DMS53 treated with DMSO at 0.1 percent for 48 hours (cell line): Measurements from ENCODE around the gene NRG2.

Source experiments
- DNase-seq: peaks from one replicate; lab custom pipeline; 2025; ENCODE audit not compliant: unreplicated experiment; lab: John Stamatoyannopoulos, UW

The NRG2 gene

DNA sequence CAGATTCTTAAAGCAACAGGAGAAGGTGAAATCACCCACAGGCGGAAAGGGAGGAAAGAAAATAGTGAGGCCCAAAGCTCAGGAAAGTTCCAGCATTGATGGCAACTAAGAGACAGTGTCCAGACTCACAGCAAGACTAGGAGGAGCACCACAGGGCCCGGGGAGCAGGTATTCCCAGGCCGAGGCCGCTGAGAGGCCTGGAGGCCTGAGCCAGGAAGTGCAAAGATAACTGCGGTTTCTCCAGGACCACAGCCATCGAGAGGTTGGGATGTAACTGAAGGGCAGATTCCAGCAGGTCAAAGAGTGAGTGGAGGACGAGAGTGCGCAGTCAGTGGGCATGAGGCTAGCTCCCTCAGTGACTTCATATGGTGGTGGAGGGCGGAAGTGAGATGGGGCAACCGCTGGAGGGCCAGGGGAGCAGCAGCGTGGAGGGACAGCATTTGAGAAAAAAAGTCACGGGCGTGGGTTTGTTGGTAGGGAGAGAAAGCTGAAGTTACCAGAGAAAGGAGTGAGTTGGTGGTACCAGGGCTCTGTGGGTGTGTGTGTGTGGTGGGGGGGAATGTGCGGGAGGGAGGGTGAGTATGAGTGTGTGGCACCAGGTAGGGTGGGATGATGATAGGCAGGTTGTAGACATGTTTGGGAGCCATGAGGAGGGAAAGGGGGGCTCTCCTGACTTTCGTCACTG lies 157.8 kb downstream of the NRG2 start:
- no peak for DNase-seq

DNA sequence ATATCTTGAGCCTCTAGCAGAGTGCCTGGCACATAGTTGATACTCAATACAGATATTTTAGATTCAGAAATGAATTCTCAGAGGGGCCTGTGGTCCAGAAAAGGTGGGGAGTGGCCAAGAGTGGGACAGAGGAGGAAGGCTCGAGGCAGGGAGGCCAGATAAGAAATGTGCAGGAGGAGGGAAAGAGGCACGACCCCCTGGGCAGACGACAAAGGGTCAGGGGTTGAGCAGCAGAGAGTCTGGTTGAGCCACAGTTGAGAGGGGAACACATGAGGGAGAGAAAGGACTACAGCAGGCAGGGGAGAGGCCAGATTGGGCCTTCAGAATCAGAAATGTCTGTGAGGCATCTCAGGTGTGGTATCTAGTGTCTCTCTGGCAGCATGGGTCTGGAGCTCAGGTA lies 158.4 kb downstream of the NRG2 start:
- no peak for DNase-seq

DNA sequence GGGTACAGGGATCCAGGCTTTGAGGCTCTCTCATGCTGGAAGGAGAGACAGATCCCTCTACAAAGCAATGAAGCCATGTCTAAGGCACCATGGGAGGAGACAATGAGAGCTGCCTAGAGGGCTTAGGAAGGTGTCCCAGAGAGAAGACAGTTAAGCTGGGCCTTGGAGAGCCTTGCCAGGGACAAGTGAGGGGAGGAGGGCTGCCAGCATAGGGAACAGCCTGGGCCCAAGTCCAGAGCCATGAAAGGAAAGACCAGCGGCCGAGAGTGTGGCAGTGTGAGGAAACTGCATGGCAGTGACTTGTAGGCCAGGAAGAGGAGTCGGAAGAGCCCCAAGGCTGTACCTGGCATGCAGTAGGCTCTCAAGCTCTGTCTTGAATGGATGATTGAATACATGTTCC lies 159.0 kb downstream of the NRG2 start:
- DNase-seq: no peak

DNA sequence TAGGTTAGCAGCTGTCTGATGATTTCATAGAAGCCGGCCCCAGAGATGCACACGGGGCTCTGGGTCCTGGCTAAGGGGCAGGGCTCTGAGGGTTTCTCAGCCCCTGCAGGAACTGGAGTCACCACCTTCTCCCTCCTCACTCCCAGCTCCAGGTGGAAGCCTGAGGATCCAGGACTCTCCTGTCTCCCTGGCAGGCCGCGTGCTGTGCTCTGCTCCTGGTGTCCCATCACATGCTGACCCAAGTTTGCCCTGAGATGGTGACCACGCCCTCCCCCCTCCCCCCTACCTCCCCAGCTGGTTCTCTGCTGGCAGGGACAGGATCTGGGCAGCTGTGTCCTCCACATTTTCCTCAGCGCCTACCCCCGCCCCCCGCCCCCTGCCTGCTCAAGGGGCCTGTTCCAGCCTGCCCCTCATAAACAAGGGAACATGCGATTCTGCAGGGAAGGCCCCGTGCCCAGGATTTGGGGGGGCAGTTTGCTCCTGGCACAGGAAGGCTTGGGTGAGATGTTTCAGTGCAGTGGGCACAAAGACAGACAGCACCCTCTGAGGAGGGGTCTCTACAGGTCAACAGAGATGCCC lies 160.0 kb downstream of the NRG2 start:
- DNase-seq: no peak

DNA sequence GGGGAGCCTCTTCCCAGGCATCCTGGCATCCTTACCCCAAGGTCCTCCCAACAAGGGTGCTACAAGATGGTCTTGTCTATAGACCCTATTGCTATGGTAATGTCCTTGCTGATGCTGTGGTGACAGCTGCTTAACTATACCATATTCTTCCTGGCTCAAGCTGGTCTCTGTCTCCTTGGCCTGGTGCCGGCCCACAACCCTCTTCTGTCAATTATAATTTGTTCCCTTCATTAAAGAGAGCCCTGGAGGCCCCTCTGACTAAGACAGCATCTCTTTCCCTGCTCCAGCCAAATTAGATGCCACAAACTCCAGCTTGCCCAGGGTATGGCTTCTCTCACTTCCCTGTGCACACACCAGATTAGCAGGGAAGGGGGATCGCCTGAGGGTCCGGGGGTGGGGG lies 160.8 kb downstream of the NRG2 start:
- DNase-seq: no peak

DNA sequence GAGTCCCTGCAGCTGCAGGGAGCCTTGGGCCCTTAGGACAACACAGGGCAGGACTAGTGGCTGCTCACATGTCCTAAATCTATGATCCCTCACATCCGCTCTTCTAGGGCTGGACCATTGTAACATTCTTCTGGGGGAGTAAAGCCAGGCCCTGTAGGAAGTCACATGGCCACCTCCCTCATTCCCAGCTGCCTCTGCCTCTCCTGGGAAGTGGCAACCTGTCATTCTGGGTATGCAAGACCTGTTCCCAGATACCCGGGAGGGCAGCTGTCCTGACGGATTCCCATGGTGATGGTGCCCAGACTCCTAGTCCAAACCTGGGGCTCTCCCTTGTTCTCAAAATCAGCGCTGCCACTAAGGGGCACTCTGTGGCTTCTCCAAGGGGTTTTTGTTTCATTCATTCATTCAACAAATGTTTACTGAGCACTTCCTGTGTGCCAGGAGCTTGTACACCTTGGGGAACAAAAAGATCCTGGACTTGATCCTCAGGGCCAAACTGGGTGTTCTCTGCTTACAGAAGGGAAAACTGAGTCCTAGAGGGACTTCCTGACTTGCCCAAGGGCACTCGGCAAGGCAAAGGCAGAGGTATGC lies 161.9 kb downstream of the NRG2 start:
- no peak for DNase-seq

DNA sequence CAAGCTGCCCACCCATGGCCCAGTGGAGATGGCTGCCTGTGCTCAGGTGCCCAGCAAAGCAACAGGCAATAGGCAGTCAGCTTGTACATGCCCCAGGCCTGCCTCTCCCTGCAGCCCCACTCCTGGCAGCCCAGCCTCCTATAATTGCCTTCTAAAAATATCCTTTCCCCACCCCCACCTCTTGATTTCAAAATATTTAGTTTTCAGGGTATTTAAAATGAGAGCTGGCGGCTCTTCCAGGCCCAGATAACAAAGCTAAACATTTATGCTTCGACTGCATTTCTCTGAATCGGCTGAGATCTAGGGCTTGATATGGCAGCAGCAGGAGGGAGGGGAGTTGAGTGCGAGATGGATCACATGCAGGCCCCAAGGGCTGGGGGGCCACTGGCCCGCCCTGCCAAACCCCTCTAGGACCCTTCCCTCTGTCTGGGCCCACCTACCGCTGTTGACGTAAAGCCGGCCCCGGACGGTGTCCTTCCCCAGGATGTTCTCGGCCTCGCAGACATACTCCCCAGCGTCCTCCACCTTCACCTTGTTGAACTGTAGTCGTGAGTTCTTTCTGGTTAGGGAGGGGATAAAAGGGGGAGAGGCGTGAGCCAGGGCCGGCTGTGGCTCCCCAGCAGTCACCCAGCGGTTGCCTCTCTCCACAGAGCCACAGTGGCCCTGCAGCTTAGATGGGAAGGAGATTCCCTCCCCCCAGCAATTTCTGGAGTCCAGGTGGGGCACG lies 162.5 kb downstream of the NRG2 start:
- no peak for DNase-seq

DNA sequence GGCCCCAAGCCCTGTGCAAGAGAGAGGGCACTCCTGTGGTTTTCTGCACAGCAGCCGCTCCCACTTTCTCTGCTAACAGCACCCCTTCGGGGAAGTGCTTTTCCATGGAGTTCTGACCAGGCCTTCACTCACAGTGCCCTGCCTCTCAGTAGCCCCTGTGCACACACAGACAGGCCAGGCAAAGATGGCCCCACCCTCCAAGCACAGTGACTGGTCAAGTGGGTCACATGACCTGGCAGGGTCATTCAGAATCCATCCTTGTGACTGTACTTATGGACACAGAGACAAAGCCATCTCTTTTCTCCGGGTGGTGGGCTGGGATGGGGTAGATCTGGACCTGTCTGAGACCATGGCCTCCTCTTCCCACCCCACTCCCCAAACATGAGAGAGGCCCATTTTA lies 165.0 kb downstream of the NRG2 start:
- no peak for DNase-seq

DNA sequence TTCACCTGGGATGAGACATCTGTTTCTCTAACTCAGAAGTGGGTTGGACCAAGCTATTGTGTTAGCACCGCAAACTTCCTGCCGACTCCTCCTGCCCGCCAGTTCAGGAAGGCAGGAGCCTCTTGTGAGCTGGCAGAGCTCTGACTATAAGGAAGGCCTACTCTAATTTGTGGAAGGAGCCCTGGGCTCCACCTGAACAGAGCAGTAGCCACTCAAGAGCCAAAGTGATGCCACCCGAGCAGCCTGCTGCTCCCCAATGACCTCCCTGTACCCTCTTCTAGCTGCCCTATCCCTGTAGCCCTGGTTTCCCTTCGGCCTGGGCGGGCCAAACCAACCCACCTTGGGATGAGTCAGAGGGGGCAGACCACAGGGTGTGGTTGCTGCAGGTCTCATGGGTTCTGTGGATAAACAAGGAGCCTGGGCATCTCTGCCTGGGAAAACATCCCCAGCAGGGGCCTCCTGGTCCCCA lies 165.9 kb downstream of the NRG2 start:
- DNase-seq: no peak

DNA sequence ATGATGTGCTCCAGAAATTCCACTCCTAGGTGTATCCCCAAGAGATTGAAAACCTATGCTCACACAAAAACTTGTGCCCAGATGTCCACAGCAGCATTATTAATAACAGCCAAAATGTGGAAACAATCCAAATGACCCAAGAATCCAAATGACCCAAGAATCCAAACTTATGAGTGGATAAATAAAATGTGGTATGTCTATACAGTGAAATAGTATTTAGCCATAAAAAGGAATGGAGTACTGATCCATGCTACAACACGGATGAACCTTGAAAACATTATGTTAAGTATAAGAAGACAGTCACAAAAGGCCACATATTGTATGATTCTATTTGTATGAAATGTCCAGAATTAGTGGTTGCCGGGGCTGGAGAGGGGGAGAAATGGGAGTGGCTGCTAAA lies 167.1 kb downstream of the NRG2 start:
- DNase-seq: no peak

DNA sequence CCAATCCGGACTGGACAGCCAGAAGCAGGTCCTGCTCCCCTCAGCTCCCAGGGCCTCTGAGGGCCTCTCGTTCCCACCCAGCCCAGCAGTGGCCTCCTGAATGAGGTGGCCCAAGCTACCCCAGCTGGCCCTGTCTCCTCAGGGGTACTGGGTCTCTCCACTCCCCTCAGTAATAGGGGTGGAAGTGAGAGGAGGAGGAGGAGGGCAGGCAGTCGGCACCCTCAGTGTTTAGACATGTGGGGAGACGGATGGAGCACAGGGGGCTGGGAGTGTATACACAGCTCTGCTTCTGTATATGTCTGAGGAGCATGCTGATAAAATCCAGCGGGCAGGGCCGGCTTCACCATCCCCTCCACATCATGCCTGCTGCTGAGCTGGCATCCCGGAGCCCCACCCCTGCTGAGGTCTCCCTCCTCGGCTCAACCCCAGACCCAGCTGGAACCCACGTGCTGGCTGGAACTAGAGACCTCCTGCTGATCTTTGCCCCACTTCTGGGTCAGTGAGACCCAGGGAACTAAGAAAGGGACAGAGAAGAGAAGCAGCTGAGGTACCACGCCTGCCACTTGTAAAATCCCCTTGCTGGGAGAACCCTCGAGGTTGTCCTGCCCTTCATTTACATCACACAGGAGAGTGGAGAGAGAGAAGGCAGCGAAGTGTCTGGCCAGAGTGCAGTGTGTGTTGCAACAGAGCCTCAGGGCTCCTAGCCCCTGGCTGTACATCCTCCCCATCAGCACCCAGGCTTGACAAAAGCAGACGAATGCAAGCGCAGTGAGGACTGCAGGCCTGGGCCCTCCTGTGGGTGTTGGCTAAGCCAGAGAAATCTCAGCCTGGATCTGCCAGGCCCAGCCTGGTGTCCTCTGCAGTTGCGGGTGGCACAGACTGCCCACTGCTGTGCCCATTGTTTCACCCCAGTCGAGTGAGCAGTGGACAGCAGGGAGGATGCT lies 170.0 kb downstream of the NRG2 start:
- DNase-seq: no peak

DNA sequence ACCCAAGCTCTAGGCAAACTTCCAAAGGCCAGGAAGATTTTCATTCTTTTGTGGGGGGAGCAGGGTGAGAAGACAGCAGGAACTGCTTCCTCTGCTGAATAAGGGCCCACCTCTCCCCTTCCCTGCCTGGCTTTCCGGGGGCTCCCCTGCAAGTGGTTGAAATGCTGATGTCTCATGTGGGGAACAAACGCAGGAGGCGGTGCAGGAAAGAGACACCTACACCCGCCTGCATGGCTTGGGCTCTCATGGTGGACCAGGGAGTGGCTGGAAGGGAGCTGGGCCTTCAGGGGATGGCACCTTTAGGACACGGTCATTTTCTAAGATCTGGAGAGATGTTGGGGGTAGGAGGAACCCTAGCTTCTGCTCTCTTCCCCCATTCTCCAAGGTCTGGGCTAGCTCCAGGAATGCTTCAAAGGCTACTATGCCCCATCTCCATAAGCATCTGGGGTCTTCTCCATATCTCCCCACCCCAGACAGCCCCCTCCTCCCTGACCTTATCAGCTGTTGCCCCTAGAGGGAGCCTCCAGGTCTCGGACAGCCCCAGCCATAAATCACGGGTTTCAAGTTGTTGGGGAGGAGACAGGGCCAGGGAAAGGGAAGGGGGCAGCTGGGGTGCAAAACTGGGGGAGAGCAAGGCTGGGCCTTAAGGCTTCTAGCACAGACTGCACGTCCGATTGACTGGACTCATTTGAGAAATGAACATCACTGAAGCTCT lies 170.9 kb downstream of the NRG2 start:
- no peak for DNase-seq

DNA sequence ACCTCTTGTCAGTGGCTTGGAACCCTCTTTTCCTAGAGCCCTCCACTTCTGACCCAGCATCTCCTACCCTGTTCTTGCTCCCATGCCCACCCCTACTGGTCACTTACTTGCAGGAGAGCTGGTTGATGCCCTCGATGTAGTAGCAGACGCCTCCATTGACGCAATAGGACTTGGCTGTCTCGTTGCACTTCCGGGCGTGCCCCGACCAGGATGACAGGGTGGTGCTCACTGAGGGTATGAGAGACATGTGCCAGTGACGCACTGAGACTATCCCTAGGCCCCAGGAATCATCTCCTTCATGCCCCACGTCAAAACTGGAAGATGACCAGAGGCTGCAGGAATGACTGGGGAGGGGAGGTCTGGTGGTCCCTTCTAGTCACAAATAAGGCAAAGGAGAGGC lies 171.5 kb downstream of the NRG2 start:
- no peak for DNase-seq

DNA sequence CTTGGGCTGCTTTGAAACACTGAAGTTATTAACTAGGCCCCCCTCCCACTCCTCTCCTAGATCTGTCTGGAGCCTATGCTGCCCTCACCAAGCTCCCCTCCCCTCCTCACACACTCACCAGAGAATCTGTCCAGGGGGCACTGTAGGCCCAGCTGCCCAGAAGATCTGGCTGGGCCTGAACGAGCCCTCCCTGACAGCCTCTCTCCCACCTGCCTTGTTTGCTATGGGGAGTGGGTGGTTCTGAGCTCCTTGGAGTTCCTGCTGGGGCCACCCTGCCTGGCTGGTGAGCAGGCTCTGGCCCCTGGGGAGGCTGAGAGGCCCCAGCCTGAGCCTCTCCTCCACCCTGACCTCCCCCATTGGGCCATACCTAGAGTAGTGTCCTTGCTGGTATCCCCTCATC lies 172.4 kb downstream of the NRG2 start:
- no peak for DNase-seq

DNA sequence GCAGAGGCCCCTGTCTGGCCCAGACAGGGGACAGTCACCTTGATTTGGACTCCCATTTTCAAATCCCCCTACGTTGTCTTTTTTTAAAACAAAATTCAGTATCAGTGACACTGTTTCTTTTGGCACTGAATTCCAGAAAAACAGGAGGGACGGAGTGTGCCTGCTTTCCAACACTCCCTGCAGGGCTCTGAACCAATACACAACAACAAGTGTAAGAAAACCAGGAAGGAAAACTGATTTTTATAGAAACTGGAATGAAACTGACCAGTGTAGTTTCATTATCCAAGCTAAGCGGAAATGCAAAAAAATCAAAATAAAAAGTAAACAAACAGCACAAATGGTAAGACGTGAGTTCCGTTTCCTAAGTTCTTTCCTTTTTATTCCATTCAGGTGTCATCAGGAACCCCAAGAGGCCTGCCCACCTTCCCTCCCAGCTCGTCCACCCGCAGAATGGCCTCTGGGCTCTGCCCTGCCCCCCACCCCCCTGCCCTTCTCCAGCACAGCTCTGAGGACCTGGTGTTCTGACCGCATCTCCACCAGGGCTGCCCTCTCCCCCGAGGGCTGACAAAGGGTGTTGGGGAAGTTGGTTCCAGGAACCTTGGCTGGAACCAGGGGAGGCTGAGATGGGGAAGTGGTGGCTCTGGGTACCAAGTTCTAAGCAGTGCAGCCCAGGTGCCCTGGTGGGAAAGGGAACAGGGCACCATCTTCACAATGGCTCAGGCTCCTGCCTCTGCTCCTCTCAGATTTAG lies 173.9 kb downstream of the NRG2 start:
- DNase-seq: no peak

DNA sequence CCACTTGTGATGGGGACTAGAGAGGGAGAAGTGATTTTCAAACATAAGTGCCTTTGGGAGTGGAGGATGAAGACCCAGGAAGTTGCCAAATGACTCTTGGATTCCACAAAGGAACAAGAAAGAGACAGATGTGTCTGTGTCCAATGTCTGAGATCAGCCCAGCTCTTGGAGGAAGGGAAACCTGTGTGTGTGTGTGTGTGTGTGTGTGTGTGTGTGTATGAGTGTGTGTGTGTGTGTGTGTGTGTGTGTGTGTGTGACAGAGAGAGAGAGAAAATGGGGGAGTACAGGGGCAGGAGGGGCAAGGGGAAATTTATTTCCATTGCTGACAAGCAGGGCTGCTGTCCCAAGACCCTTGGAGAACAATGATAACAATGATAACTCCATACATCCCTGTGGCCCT lies 175.5 kb downstream of the NRG2 start:
- DNase-seq: no peak

DNA sequence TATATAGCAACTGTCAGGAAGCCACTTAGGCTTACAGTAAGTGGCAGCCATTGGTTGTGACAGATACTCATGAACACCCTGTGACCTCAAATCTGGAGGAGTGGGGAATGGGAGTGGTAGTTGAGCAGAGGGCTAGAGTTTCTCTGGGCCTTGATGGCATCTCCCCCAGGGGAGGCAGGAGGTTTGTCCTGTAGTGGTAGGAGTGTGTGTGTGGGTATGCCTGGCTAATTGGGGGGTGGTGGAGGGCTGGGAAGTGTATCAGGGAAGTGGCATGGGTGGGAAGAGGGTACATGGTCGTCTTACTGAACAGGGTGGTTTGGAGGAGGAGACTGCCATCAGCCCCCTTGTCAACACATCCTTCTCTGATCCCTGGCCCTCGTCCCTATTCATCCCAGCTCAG lies 176.0 kb downstream of the NRG2 start:
- no peak for DNase-seq

DNA sequence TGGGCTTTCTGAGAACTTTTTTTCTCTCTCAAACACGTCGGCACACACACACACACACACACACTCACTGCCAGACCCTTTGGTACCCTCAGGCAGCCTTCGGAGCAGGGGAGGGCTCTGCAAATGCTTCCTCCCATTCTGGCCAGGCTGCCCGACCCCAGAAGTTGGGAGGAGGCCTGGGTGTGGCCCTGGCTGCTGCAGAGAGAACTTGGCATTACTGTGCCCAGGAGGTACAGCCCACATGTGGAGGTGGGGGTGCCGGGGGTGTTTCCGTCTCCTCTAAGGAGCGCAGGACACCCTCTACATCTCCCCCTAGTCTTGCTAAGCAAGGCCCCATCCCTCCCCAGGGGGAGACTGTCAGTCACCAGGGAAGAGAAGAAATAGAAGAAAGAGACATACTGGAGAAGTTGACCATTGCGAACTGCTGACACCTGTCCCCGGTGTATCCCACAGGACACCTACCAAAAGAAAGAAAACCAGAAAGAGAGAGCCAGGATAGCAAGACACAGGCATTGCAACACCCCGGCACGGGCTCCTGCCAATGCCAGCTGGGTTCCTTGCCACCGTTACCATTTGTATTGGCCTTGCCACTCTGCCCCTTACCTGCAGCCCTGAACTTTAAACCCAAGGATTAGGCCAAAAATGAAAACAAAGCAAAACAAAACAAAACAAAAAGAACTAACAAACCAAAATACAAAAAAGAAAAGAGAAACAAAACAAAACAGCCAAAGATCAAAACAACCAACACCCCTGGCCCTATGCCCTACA lies 178.2 kb downstream of the NRG2 start:
- no peak for DNase-seq
